Thymus (tissue), 11 donors: ENCODE data around the gene EIF3J. TPM values are rescaled to one million over a fixed set of nuclear protein-coding genes. Genes with fewer than 3 reads are reported as not detected.

Experiments
- DNase-seq, 9 donors: peaks; one replicate each; pipeline ENCODE4 v3.0.0-alpha.2; 2013; ENCODE audit warnings: low spot score in 9 of 9, low read depth in 6 of 9, missing footprints in 1 of 9
- H3K27ac ChIP-seq, 2 donors: one replicate each; pipeline ENCODE4 v1.5.1; 2013; ENCODE audit warnings: control low read depth in 1 of 2, low read depth in 1 of 2, low read length in 1 of 2, mild to moderate bottlenecking in 1 of 2, moderate library complexity in 1 of 2
- H3K27me3 ChIP-seq, 2 donors: one replicate each; pipeline ENCODE4 v1.5.1; 2013; ENCODE audit warnings: low read length in 1 of 2; ENCODE audit not compliant: control insufficient read depth in 2 of 2, insufficient read depth in 1 of 2
- H3K36me3 ChIP-seq, 2 donors: one replicate each; pipeline ENCODE4 v1.5.1; 2013; ENCODE audit warnings: low read length in 1 of 2, mild to moderate bottlenecking in 1 of 2, moderate library complexity in 1 of 2; ENCODE audit not compliant: control insufficient read depth in 2 of 2, insufficient read depth in 2 of 2
- H3K4me1 ChIP-seq, 2 donors: one replicate each; pipeline ENCODE4 v1.5.1; 2013; ENCODE audit warnings: low read length in 2 of 2; ENCODE audit not compliant: control insufficient read depth in 2 of 2, insufficient read depth in 2 of 2
- H3K4me3 ChIP-seq, 2 donors: one replicate each; pipeline ENCODE4 v1.5.1; 2013; ENCODE audit warnings: low read length in 2 of 2, control low read depth in 1 of 2, mild to moderate bottlenecking in 1 of 2
- H3K9me3 ChIP-seq, 2 donors: one replicate each; pipeline ENCODE4 v1.5.1; 2013; ENCODE audit warnings: low read length in 1 of 2, mild to moderate bottlenecking in 1 of 2; ENCODE audit not compliant: control insufficient read depth in 2 of 2, insufficient read depth in 1 of 2
- WGBS: extraction: QIAGEN DNeasy Blood & Tissue Kit; methylation state at CpG from one replicate; pipeline ENCODE4 v1.1.7; 2013; 5-methylcytosine and 5-hydroxymethylcytosine counted together
- polyA plus RNA-seq: library from polyadenylated mRNA; stranded (reverse); fragments of 200-250 nt; gene quantifications from one replicate; pipeline ENCODE4 v1.2.3, GENCODE V29; 2013
- total RNA-seq: library from RNA; stranded (reverse); fragments of 120-200 nt; gene quantifications from one replicate; pipeline ENCODE4 v1.2.4, GENCODE V29; 2013
- donor health status: healthy.

EIF3J gene
- total and polyA plus RNA-seq, 2 donors, result 43.1 to 52.0 TPM

GRCh38 chr15:44595246-44595645 lies 58.3 kb downstream of the EIF3J start:
- Histone ChIP-seq H3K27me3 (no peaks in the 10 kb centered on the region), H3K4me3 (no peak overlapping the region), H3K4me1 (peaks cover 0 to 2% of the 10 kb centered on the region in 2 donors), H3K9me3 (no peaks in the 10 kb centered on the region), H3K27ac (no peak overlapping the region), H3K36me3 (peaks cover 38 to 66% of the 10 kb centered on the region in 2 donors)
- no peak for DNase-seq
- 97% methylated on average over 1 of the region's 1 CpG for WGBS

DNA sequence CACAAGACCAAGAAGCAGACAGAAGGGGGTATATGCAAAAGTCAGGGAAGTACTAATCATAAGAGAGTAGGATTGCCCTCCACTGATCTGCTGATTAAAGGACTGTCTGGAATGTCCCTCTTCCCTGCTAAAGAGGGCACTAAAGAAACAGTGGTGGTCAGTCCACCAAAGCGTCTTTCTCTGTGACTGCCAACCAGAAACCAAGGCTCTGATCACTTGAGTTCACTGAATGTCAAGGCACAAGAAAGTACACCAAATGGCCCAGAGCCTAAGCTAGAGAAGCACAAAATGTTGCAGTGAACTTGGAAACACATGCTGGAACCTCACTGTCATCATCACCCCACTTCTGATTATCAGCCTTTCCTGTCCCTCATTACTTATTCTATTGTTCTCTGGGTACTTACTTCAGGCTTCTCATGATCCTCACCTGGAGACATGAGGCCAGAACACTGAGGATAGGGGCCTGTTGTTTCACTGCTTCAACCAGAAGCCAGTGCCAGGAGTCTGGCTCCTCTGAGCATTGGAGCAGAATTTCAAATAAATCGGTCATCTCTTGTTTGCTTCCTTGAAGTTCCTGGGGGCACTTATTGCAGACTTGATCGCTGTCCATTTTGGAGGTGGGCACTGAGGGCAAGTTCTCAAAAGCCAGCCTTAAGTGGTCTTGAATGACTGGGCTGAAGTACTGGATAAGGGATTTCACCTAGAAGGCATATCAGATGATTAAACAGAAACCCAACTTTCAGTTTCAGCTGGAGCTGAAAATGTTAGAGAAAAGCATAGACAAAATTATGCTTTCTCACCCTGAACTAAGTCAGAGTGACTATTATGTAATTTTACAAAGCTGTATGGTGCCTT lies 58.9 kb downstream of the EIF3J start:
- Histone ChIP-seq H3K27me3 (no peaks in the 10 kb centered on the region), H3K27ac (no peak overlapping the region), H3K36me3 (peaks cover 35 to 63% of the 10 kb centered on the region in 2 donors), H3K4me3 (no peak overlapping the region), H3K4me1 (peaks cover 0 to 2% of the 10 kb centered on the region in 2 donors), H3K9me3 (no peaks in the 10 kb centered on the region)
- WGBS, result 99% methylated on average over 3 of the region's 3 CpGs
- DNase-seq, result no peak

DNA sequence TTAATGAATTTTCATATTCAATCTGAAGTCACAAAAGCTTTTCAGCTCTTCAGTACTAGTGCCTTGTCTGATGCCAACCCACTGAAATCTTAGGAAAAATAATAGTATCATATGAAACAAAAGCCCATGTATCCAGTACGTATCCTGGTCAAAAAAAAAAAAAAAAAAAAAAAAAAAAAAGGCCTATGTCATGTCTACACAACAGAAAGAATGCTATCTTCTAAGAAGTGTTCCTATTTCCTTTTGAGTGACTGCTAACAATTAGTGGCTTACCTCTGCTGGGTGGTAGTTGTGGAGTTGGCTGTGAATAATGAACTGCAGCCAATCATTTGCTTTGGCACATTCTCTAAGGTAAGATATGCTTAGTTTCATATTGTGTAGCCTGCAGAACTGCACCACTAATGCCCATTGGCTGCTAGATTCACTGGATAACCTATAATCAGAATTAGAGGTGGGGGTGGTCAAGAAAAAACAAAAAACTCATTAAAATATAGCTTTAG lies 59.6 kb downstream of the EIF3J start:
- no peak for DNase-seq
- WGBS, result 100% methylated on average over 1 of the region's 1 CpG
- Histone ChIP-seq H3K27ac (no peak overlapping the region), H3K4me1 (peaks cover 0 to 2% of the 10 kb centered on the region in 2 donors), H3K9me3 (no peaks in the 10 kb centered on the region), H3K36me3 (peaks cover 37 to 57% of the 10 kb centered on the region in 2 donors), H3K27me3 (no peaks in the 10 kb centered on the region), H3K4me3 (no peak overlapping the region)

DNA sequence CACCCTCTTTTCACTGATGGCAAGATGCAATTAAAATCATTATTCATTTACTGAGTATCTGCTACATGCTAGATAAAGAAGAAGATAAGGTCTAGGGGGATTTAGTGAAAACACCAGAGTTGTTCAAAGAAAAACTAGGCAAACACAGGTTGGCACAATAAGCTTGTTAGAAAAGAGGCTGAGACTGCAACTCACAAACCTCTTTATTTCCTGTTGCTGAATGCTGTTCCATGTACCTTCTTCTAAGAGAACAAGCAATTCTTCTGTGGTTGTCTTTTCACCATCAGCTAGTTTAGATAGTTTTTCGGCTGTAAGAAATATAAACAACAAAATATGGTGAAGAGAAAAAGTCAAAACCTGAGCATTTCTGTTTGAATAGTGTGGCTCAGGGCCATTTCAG lies 61.1 kb downstream of the EIF3J start:
- no peak for DNase-seq
- peaks cover 0 to 2% of the 10 kb centered on the region in 2 donors for H3K4me1 ChIP-seq
- H3K9me3 ChIP-seq, result no peaks in the 10 kb centered on the region
- no peak overlapping the region for H3K4me3 ChIP-seq
- H3K27me3 ChIP-seq, result no peaks in the 10 kb centered on the region
- peaks cover 37 to 47% of the 10 kb centered on the region in 2 donors for H3K36me3 ChIP-seq
- peak overlapping the region in 1 of 2 donors; percentile 24 for H3K27ac ChIP-seq
- WGBS, result 95% methylated on average over 1 of the region's 1 CpG

GRCh38 chr15:44598892-44599291 lies 61.9 kb downstream of the EIF3J start:
- 77% methylated on average over 5 of the region's 5 CpGs for WGBS
- H3K36me3 ChIP-seq, result peaks cover 39 to 49% of the 10 kb centered on the region in 2 donors

GRCh38 chr15:44603126-44603525 lies 66.2 kb downstream of the EIF3J start:
- Histone ChIP-seq H3K9me3 (no peaks in the 10 kb centered on the region), H3K4me1 (no peaks in the 10 kb centered on the region), H3K4me3 (no peak overlapping the region), H3K27me3 (no peaks in the 10 kb centered on the region), H3K27ac (no peak overlapping the region), H3K36me3 (peaks cover 20 to 35% of the 10 kb centered on the region in 2 donors)
- 98% methylated on average over 2 of the region's 2 CpGs for WGBS
- DNase-seq, result no peak

More at GRCh38 chr15:44598892-44599291, 61.9 kb downstream of the EIF3J start:
- H3K27ac ChIP-seq, result peak overlapping the region in 1 of 2 donors; percentile 8
- no peaks in the 10 kb centered on the region for H3K27me3 ChIP-seq
- H3K9me3 ChIP-seq, result no peaks in the 10 kb centered on the region
- no peak overlapping the region for H3K4me3 ChIP-seq
- DNase-seq, result no peak
- H3K4me1 ChIP-seq, result no peaks in the 10 kb centered on the region

- peaks cover 22 to 40% of the 10 kb centered on the region in 2 donors for H3K36me3 ChIP-seq
Observed at GRCh38 chr15:44606740-44607139, 69.8 kb downstream of the EIF3J start.

More at GRCh38 chr15:44606740-44607139, 69.8 kb downstream of the EIF3J start:
- no peak for DNase-seq
- Histone ChIP-seq H3K9me3 (no peaks in the 10 kb centered on the region), H3K4me1 (no peaks in the 10 kb centered on the region), H3K27ac (no peak overlapping the region), H3K4me3 (no peak overlapping the region), H3K27me3 (no peaks in the 10 kb centered on the region)
- WGBS, result 94% methylated on average over 1 of the region's 1 CpG

Other genes with a start within 250 kb of the EIF3J start
- 34.1 TPM for gene GOLM2, start 248.4 kb upstream of the EIF3J start, total RNA-seq
- gene GOLM2, start 248.4 kb upstream of the EIF3J start, polyA plus RNA-seq, result 37.6 TPM
- 79.6 TPM for gene CTDSPL2, start 109.5 kb upstream of the EIF3J start, total RNA-seq
- 12.4 TPM for gene CTDSPL2, start 109.5 kb upstream of the EIF3J start, polyA plus RNA-seq
- gene SPG11, start 126.5 kb downstream of the EIF3J start, total RNA-seq, result 48.0 TPM
- gene SPG11, start 126.5 kb downstream of the EIF3J start, polyA plus RNA-seq, result 67.3 TPM
- 2.2 TPM for gene PATL2, start 174.2 kb downstream of the EIF3J start, total RNA-seq
- 25.8 TPM for gene PATL2, start 174.2 kb downstream of the EIF3J start, polyA plus RNA-seq
- gene B2M, start 174.4 kb downstream of the EIF3J start, total RNA-seq, result 6,445 TPM
- 8,137 TPM for gene B2M, start 174.4 kb downstream of the EIF3J start, polyA plus RNA-seq
- gene TRIM69, start 199.4 kb downstream of the EIF3J start, total RNA-seq, result 28.8 TPM
- gene TRIM69, start 199.4 kb downstream of the EIF3J start, polyA plus RNA-seq, result 34.7 TPM